VCaP (cell line): Measurements from ENCODE around the gene PLSCR3.

Source experiments
- H3K27ac ChIP-seq: fragments of 450-650 bp; 2 replicates; pipeline ENCODE4 v1.5.1; 2017
- TF ChIP-seq, protein P1 (sequence below): fragments of 450-650 bp; conservative IDR thresholded peaks from 2 replicates; pipeline ENCODE4 v1.5.1; 2017; ENCODE audit warnings: mild to moderate bottlenecking, moderate library complexity

The PLSCR3 gene

DNA sequence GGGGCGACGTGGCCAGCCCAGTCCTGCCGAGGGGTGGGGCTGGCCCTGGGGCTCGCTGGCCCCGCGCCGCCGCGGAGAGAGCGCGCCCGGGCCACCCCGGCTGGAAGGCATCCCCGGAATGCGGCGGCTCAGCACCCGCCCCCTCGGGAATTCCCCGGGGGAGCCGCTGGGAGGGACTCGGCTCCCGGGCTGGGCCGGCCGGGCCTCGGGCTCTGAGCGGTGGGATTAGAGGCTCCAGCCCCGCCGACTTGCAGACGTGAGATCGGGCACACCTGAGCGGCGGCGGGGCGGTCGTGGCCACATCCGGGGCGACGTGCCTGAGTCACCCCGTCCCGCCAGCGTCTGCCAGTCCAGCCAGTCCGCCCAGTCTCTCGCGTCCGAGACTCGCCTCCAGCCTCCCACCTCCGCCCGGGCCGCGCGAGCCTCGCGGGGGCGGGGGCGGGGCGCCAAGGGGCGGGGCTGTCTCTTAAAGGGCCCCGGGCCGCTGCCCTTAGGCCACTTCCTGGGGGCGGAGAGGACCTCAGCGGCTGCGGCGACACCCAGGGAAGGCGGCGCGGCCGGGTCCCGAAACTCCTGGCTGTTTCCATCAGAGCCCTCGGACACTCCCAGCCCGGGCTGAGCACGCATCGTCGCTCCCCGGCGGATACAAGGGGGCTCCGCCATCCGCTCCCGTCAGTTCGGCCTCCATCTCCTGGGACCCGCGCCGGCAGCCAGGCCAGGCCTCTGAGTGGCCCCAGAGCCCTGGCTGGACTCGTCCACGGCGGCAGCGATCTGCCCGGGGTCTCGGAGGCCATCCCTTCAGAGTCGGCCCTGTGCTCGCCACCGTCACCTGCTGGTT is 42.4 kb downstream of the PLSCR3 start, which contains the start of gene KCTD11:
Gene KCTD11, plus strand, starts transcription at position 498 of the 838 bp plus-strand sequence.
- TF ChIP-seq, protein P1, sequence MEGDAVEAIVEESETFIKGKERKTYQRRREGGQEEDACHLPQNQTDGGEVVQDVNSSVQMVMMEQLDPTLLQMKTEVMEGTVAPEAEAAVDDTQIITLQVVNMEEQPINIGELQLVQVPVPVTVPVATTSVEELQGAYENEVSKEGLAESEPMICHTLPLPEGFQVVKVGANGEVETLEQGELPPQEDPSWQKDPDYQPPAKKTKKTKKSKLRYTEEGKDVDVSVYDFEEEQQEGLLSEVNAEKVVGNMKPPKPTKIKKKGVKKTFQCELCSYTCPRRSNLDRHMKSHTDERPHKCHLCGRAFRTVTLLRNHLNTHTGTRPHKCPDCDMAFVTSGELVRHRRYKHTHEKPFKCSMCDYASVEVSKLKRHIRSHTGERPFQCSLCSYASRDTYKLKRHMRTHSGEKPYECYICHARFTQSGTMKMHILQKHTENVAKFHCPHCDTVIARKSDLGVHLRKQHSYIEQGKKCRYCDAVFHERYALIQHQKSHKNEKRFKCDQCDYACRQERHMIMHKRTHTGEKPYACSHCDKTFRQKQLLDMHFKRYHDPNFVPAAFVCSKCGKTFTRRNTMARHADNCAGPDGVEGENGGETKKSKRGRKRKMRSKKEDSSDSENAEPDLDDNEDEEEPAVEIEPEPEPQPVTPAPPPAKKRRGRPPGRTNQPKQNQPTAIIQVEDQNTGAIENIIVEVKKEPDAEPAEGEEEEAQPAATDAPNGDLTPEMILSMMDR: peak; percentile 53
- peak within 1 kb of the TSS; percentile 91 for H3K27ac ChIP-seq

DNA sequence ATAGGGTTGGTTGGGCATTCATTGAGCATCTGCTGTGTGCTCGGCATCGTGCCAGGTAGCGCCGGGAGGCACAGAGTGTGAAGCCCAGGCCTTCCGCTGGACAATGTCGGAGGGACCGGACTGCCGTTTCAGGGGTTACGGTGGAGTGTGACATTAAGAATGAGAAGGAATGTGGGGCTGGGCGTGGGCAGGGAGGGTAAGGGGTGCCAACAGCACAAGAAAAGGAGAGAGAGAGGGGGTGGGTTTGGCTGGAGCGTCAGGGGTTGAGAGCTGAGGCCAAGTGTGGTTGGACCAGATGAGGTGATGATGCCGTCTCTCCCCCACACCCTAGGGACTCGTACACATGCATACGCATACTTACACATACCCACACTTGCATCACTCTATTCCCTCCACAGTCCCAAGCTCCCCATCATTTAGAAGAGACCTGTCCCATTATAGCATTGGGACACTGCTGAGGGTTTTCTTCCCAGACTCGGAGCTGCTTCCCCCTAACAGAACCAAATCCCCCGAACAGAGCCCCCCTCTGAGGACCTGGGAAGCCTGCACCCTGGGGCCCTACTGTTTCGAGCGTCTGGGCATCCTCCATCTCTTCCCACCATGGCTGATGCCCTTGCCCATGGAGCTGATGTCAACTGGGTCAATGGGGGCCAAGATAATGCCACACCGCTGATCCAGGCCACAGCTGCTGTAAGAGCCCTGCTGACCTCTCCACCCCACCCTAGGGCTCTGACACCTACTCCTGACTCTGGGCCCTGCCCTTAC is 45.7 kb downstream of the PLSCR3 start:
- H3K27ac ChIP-seq: no peak overlapping the region
- TF ChIP-seq, protein P1: no peak

DNA sequence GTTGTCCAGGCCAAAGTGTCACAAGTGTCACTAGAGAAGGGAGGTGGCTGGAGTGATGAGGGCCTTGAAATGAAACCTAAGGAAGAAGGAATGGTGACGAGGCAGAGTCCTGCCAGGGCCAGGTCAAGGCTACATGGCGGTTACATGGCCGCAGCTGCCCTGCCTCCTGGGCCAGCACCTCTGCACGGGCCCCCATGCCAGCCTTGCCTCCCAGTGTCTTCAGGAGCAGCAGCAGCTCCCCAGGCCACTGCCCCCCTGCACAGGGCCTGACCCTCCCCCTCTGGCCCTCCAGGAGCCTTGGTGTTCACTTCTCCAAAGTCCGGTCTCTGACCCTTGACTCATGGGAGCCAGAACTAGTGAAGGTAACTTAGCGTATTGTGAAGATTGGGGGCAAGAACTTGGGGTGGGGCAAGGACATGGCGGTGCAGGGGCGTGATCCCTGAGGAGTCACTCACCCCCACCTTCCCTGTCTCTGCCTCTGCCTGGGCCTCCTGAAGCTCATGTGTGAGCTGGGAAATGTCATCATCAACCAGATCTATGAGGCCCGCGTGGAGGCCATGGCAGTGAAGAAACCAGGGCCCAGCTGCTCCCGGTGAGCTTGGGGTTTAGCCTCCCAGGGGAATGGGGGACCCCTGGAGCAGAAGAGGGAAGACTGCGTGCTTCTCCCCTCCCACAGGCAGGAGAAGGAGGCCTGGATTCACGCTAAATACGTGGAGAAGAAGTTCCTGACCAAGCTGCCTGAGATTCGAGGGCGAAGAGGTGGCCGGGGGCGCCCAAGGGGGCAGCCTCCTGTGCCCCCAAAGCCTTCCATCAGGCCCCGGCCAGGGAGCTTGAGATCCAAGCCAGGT is 46.5 kb downstream of the PLSCR3 start:
- TF ChIP-seq, protein P1: no peak
- H3K27ac ChIP-seq: no peak overlapping the region

DNA sequence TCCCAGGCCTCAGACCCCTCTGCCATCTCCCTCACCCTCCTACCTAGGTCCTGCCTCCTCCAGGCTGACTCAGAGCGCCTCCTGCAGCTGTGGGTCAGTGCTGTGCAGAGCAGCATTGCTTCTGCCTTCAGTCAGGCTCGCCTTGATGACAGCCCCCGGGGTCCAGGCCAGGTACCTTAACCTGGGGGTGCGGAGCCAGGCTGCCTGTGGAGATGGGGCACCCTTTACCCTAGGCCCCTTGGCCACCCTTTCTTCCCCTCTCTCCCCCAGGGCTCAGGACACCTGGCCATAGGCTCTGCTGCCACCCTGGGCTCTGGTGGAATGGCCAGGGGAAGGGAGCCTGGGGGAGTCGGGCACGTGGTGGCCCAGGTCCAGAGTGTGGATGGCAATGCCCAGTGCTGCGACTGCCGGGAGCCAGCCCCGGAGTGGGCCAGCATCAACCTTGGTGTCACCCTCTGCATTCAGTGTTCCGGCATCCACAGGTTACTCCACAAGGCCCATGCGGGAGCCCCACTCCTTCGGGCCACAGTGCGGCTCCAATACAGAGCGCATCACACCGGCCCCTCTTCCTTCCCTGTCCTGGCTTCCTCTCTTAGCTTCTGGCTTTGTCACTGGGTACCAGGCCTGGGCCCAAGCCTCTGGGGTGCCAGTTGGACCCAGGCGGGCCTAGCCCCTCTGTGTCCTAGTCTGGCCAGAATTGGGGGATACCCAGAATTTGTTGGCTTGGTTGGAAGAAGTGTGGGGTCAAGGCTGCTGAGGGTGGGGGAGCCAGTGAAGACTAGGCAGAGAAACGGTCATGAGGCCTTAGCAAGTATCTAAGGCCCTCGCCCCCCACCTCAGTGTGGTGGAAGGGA is 47.3 kb downstream of the PLSCR3 start:
- H3K27ac ChIP-seq: no peak overlapping the region
- TF ChIP-seq, protein P1: no peak

DNA sequence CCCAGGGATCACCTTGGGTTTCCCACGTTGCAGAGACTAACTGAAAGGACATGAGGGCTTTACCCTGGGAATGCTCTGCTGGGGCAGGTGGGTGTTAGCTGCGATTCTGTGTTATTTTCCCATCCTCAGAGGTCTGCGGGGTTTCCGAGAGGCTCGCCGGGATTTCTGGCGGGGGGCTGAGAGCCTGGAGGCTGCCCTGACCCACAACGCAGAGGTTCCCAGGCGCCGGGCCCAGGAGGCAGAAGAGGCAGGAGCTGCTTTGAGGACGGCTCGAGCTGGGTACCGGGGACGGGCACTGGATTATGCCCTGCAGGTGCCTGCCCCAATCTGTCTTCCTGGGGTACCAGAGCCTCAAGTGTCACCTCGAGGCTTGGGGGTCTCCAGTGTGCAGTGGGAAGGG is 51.1 kb downstream of the PLSCR3 start:
- TF ChIP-seq, protein P1: no peak
- H3K27ac ChIP-seq: no peak overlapping the region

DNA sequence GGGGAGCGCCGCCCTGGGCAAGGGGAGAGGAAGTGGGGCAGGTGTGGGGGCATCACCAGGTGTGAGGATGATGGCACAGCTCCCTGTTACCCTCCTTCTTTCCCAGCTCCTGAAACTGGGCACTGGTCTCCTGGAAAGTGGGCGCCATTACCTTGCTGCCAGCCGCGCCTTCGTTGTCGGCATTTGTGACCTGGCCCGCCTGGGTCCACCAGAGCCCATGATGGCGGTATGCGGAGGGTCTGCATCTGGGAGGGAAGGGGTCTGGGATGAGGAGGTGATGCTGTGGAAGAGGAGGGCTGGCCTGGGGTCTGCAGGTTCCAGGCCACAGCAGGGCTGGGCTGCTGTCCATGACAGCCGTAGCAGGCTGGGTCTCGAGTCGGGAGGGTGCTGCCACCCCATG is 52.5 kb downstream of the PLSCR3 start:
- H3K27ac ChIP-seq: no peak overlapping the region
- TF ChIP-seq, protein P1: no peak
